ENCODE measurements around the gene HAPSTR1. TPM values are rescaled to one million over a fixed set of nuclear protein-coding genes. Genes with fewer than 3 reads are reported as not detected.
A peak's percentile ranks its signal among the peaks of the same experiment; 100 is the strongest.

HAPSTR1 gene
- total and polyA plus RNA-seq, 4 donors = 6.5 to 46.5 (median 17.7) TPM

DNA sequence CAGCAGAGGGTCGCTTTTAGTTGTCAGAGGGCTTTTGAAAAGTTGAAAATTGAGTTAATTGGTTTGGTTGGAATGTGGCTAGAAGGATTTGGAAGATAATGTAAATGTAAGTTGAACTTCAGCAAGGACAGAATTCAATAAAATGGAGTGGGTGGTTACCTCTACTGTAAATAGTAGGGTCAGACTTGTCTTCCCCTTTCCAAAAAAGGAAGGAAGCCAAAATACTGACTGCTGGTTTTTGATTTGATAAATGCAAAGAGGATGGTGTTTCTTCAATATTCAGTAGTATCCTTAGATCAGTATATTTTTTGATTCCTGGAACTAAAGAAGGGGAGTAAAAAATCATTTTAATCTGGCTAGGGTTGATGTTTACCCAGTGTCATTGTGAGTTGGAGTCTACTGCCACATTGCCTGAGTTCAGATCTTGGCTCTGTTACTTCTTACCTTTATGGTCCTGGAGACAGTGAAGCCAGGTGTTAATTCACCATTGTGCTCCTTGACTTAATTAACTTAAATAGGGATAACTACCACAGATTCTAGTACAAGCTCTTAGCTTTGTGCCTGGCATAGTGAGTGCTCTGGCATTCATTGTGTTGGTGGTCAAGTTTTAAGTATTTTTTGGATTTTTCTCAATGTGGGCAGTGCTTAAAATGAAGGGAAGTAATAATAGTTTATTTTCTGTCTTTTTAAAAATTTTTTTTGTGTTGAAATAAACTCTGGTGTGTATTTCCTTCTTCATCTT lies 4.4 kb downstream of the HAPSTR1 start:
- Histone ChIP-seq H3K9ac (ENCODE audit: low read depth in 1 of 2, low read length in 2 of 2) (no peak overlapping the region), H3K4me3 (ENCODE audit: low read depth in 1 of 3, low read length in 3 of 3) (no peak overlapping the region)

DNA sequence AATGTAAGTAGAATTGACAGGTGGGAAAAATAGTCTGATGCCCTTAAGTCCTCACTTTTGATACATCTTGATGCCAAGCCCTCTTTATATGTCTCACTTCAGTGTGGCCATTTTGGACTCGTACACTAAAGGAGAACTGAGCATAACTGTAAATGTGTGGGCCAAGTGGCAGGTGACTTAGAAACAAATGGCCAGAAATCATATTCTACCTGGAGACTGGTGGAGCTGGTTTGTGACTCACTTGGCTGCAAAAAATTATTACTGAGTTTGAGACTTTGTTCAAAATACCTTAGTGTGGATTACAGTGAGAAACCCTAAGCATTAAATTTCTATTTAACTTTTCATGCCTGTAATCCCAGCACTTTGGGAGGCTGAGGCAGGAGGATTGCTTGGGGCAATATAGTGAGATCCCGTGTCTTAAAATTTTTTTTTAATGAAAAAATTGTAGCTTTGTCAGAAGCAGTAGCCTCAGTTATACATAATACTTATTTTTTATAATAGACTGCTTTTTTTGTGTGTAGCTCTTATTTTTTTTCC lies 5.0 kb downstream of the HAPSTR1 start:
- TF ChIP-seq, protein P1, sequence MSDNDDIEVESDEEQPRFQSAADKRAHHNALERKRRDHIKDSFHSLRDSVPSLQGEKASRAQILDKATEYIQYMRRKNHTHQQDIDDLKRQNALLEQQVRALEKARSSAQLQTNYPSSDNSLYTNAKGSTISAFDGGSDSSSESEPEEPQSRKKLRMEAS (IDR thresholded peaks at IDR 0.05) = no peak
- TF ChIP-seq TAF1 (conservative IDR thresholded peaks at IDR 0.05) (no peak), HNF4A (conservative IDR thresholded peaks at IDR 0.05) (no peak), YY1 (IDR thresholded peaks at IDR 0.05) (no peak)
- TF ChIP-seq, protein P2, sequence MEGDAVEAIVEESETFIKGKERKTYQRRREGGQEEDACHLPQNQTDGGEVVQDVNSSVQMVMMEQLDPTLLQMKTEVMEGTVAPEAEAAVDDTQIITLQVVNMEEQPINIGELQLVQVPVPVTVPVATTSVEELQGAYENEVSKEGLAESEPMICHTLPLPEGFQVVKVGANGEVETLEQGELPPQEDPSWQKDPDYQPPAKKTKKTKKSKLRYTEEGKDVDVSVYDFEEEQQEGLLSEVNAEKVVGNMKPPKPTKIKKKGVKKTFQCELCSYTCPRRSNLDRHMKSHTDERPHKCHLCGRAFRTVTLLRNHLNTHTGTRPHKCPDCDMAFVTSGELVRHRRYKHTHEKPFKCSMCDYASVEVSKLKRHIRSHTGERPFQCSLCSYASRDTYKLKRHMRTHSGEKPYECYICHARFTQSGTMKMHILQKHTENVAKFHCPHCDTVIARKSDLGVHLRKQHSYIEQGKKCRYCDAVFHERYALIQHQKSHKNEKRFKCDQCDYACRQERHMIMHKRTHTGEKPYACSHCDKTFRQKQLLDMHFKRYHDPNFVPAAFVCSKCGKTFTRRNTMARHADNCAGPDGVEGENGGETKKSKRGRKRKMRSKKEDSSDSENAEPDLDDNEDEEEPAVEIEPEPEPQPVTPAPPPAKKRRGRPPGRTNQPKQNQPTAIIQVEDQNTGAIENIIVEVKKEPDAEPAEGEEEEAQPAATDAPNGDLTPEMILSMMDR (IDR thresholded peaks at IDR 0.05; ENCODE audit: low read depth, low read length, missing input control) = no peak
- Histone ChIP-seq H3K4me3 (ENCODE audit: low read depth in 1 of 3, low read length in 3 of 3) (no peak overlapping the region), H3K27me3 (ENCODE audit: control insufficient read depth in 4 of 4, insufficient read depth in 4 of 4, low read length in 3 of 4) (no peaks in the 10 kb centered on the region), H3K36me3 (ENCODE audit: control insufficient read depth in 4 of 4, insufficient read depth in 3 of 4, low read depth in 1 of 4, low read length in 3 of 4) (peaks cover 0 to 4% (median 2%) of the 10 kb centered on the region in 4 donors), H3K27ac (ENCODE audit: low read depth in 1 of 2, low read length in 2 of 2) (no peak overlapping the region), H3K9me3 (ENCODE audit: control insufficient read depth in 4 of 4, low read length in 3 of 4) (no peaks in the 10 kb centered on the region), H3K9ac (ENCODE audit: low read depth in 1 of 2, low read length in 2 of 2) (no peak overlapping the region), H3K4me1 (ENCODE audit: control insufficient read depth in 4 of 4, insufficient read depth in 4 of 4, low read length in 3 of 4) (peaks cover 19 to 70% (median 65%) of the 10 kb centered on the region in 4 donors)
- WGBS = 85% methylated on average over 2 of the region's 2 CpGs
- DNase-seq (ENCODE audit: low spot score) = no peak

More for the DNA sequence above, 4.4 kb downstream of the HAPSTR1 start:
- Histone ChIP-seq H3K27ac (ENCODE audit: low read depth in 1 of 2, low read length in 2 of 2) (peak overlapping the region in 1 of 2 donors; percentile 10), H3K27me3 (ENCODE audit: control insufficient read depth in 4 of 4, insufficient read depth in 4 of 4, low read length in 3 of 4) (no peaks in the 10 kb centered on the region), H3K4me1 (ENCODE audit: control insufficient read depth in 4 of 4, insufficient read depth in 4 of 4, low read length in 3 of 4) (peaks cover 19 to 71% (median 63%) of the 10 kb centered on the region in 4 donors), H3K36me3 (ENCODE audit: control insufficient read depth in 4 of 4, insufficient read depth in 3 of 4, low read depth in 1 of 4, low read length in 3 of 4) (peaks cover 0 to 2% (median under 1%) of the 10 kb centered on the region in 4 donors), H3K9me3 (ENCODE audit: control insufficient read depth in 4 of 4, low read length in 3 of 4) (no peaks in the 10 kb centered on the region)
- TF ChIP-seq RXRA (IDR thresholded peaks at IDR 0.05) (no peak), EGR1 (IDR thresholded peaks at IDR 0.05; ENCODE audit: low read depth in 2 of 2) (no peak), SP1 (IDR thresholded peaks at IDR 0.05) (no peak), YY1 (IDR thresholded peaks at IDR 0.05) (no peak)
- TF ChIP-seq, protein P3, sequence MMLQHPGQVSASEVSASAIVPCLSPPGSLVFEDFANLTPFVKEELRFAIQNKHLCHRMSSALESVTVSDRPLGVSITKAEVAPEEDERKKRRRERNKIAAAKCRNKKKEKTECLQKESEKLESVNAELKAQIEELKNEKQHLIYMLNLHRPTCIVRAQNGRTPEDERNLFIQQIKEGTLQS (IDR thresholded peaks at IDR 0.05) = no peak
- WGBS = 44% methylated on average over 1 of the region's 1 CpG
- no peak for DNase-seq (ENCODE audit: low spot score)

DNA sequence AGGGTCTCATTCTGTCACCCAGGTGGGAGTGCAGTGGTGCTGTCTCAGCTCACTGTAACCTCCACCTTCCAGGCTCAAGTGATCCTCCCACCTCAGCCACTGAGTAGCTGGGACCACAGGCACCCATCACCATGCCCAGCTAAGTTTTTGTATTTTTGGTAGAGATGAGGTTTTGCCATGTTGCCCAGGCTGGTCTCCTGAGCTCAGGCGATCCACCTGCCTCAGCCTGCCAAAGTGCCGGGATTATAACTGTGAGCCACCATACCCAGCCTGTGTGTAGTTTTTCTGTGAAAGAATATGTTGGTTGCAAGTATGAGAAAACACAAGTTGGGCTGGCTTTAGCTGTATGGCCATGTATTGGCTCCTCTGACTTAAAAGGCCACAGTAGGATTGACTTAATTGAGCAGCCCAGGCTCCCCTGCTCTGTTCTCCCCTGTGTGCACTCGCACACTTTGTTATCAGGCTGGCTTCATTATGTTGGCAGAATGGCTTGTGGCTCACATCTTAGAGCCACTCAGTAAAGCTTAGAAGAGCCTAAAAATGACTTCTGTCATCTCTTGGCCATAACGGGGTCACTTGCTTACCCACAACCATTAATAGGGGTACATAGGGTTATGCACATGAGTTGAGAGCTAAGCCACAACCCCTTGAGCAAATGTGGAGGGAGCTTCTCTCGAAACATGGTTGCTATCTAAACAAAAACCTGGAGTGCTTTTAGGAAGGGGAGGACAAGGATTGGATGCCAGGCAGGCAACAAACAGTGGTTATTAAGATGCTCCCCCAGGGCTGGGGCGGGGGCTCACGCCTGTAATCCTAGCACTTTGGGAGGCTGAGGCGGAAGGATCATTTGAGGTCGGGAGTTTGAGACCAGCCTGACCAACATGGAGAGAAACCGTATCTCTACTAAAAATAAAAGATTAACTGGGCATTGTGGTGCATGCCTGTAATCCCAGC lies 6.1 kb downstream of the HAPSTR1 start:
- 84% methylated on average over 10 of the region's 10 CpGs for WGBS
- H3K4me1 ChIP-seq (ENCODE audit: control insufficient read depth in 4 of 4, insufficient read depth in 4 of 4, low read length in 3 of 4) = peaks cover 22 to 79% (median 65%) of the 10 kb centered on the region in 4 donors
- DNase-seq (ENCODE audit: low spot score) = no peak
- no peak overlapping the region for H3K9ac ChIP-seq (ENCODE audit: low read depth in 1 of 2, low read length in 2 of 2)
- TF ChIP-seq TAF1 (conservative IDR thresholded peaks at IDR 0.05) = no peak
- TF ChIP-seq FOXA2 (IDR thresholded peaks at IDR 0.05) = no peak
- no peak for TF ChIP-seq GABPA (IDR thresholded peaks at IDR 0.05 in 1 of 2, conservative IDR thresholded peaks at IDR 0.05 in 1 of 2)
- TF ChIP-seq RAD21 (IDR thresholded peaks at IDR 0.05) = no peak
- TF ChIP-seq, protein P4, sequence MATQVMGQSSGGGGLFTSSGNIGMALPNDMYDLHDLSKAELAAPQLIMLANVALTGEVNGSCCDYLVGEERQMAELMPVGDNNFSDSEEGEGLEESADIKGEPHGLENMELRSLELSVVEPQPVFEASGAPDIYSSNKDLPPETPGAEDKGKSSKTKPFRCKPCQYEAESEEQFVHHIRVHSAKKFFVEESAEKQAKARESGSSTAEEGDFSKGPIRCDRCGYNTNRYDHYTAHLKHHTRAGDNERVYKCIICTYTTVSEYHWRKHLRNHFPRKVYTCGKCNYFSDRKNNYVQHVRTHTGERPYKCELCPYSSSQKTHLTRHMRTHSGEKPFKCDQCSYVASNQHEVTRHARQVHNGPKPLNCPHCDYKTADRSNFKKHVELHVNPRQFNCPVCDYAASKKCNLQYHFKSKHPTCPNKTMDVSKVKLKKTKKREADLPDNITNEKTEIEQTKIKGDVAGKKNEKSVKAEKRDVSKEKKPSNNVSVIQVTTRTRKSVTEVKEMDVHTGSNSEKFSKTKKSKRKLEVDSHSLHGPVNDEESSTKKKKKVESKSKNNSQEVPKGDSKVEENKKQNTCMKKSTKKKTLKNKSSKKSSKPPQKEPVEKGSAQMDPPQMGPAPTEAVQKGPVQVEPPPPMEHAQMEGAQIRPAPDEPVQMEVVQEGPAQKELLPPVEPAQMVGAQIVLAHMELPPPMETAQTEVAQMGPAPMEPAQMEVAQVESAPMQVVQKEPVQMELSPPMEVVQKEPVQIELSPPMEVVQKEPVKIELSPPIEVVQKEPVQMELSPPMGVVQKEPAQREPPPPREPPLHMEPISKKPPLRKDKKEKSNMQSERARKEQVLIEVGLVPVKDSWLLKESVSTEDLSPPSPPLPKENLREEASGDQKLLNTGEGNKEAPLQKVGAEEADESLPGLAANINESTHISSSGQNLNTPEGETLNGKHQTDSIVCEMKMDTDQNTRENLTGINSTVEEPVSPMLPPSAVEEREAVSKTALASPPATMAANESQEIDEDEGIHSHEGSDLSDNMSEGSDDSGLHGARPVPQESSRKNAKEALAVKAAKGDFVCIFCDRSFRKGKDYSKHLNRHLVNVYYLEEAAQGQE (IDR thresholded peaks at IDR 0.05) = no peak
- no peak for TF ChIP-seq SP1 (IDR thresholded peaks at IDR 0.05)
- TF ChIP-seq HNF4G (IDR thresholded peaks at IDR 0.05) = no peak
- TF ChIP-seq FOXA1 (IDR thresholded peaks at IDR 0.05) = no peak
- TF ChIP-seq, protein P5, sequence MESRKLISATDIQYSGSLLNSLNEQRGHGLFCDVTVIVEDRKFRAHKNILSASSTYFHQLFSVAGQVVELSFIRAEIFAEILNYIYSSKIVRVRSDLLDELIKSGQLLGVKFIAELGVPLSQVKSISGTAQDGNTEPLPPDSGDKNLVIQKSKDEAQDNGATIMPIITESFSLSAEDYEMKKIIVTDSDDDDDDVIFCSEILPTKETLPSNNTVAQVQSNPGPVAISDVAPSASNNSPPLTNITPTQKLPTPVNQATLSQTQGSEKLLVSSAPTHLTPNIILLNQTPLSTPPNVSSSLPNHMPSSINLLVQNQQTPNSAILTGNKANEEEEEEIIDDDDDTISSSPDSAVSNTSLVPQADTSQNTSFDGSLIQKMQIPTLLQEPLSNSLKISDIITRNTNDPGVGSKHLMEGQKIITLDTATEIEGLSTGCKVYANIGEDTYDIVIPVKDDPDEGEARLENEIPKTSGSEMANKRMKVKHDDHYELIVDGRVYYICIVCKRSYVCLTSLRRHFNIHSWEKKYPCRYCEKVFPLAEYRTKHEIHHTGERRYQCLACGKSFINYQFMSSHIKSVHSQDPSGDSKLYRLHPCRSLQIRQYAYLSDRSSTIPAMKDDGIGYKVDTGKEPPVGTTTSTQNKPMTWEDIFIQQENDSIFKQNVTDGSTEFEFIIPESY (IDR thresholded peaks at IDR 0.05) = no peak
- TF ChIP-seq NR2F2 (IDR thresholded peaks at IDR 0.05) = no peak
- TF ChIP-seq EGR1 (IDR thresholded peaks at IDR 0.05; ENCODE audit: low read depth in 2 of 2) = no peak
- no peak overlapping the region for H3K4me3 ChIP-seq (ENCODE audit: low read depth in 1 of 3, low read length in 3 of 3)
- peaks cover 0 to 7% (median 2%) of the 10 kb centered on the region in 4 donors for H3K36me3 ChIP-seq (ENCODE audit: control insufficient read depth in 4 of 4, insufficient read depth in 3 of 4, low read depth in 1 of 4, low read length in 3 of 4)
- no peaks in the 10 kb centered on the region for H3K27me3 ChIP-seq (ENCODE audit: control insufficient read depth in 4 of 4, insufficient read depth in 4 of 4, low read length in 3 of 4)
- H3K27ac ChIP-seq (ENCODE audit: low read depth in 1 of 2, low read length in 2 of 2) = peak overlapping the region in 1 of 2 donors; percentile 7
- H3K9me3 ChIP-seq (ENCODE audit: control insufficient read depth in 4 of 4, low read length in 3 of 4) = no peaks in the 10 kb centered on the region

Data from liver (tissue), 9 donors.